GM18867 (cell line): ENCODE measurements around the gene UBR1.
"Not testable (repeated sequence)": the region's sequence is repeated elsewhere in the genome, so short reads cannot be mapped to it uniquely, and the experiment has no call there.

Experiments
- ATAC-seq: cut with Tn5 transposase; IDR thresholded peaks from one replicate; pipeline ENCODE4 v1.9.1; 2021; ENCODE audit warnings: mild to moderate bottlenecking, moderate library complexity; ENCODE audit not compliant: unreplicated experiment

The UBR1 gene

GRCh38 chr15:43105778-43106485 lies at the start of gene UBR1:
Gene UBR1 (minus strand): TSS chr15:43106038. CDS start chr15:43106022, 16 bp downstream.
- ATAC-seq: peak; percentile 86

- no peak for ATAC-seq
These were observed 47.4 kb upstream of the UBR1 start for GRCh38 chr15:43153269-43153668.

GRCh38 chr15:43151688-43152087 lies 45.9 kb upstream of the UBR1 start:
- ATAC-seq: no peak

GRCh38 chr15:43150191-43150929 lies 44.5 kb upstream of the UBR1 start:
- no peak for ATAC-seq

- no peak for ATAC-seq
These were observed 40.3 kb upstream of the UBR1 start for GRCh38 chr15:43146184-43146583.

GRCh38 chr15:43144512-43144911 lies 38.7 kb upstream of the UBR1 start:
- no peak for ATAC-seq

GRCh38 chr15:43143203-43143941 lies 37.5 kb upstream of the UBR1 start:
- no peak for ATAC-seq

- ATAC-seq: no peak
These were observed 29.5 kb upstream of the UBR1 start for GRCh38 chr15:43135351-43135750.

GRCh38 chr15:43134157-43134635 lies 28.4 kb upstream of the UBR1 start:
- ATAC-seq: no peak

- ATAC-seq: peak; percentile 92
These were observed 27.8 kb upstream of the UBR1 start, which contains the start of gene TMEM62 for GRCh38 chr15:43133430-43134156. Gene TMEM62 (plus strand): TSS chr15:43133586. CDS start chr15:43133803, 217 bp downstream.

GRCh38 chr15:43132830-43133429 lies 27.1 kb upstream of the UBR1 start:
- ATAC-seq: no peak

GRCh38 chr15:43128980-43129335 lies 23.1 kb upstream of the UBR1 start:
- no peak for ATAC-seq

GRCh38 chr15:43128174-43128979 lies 22.5 kb upstream of the UBR1 start:
- not testable (repeated sequence) for ATAC-seq

GRCh38 chr15:43127752-43128151 lies 21.9 kb upstream of the UBR1 start:
- ATAC-seq: no peak

GRCh38 chr15:43126356-43126755 lies 20.5 kb upstream of the UBR1 start:
- no peak for ATAC-seq

- ATAC-seq: no peak
These were observed 19.3 kb upstream of the UBR1 start for GRCh38 chr15:43125100-43125661.

- no peak for ATAC-seq
These were observed 16.0 kb upstream of the UBR1 start for GRCh38 chr15:43121863-43122262.

- no peak for ATAC-seq
These were observed 13.0 kb upstream of the UBR1 start for GRCh38 chr15:43118829-43119228.

GRCh38 chr15:43118286-43118685 lies 12.4 kb upstream of the UBR1 start:
- ATAC-seq: no peak
